Stimulated activated CD4-positive, alpha-beta T cell treated with anti-CD3 and anti-CD28 coated beads, Interleukin-12 subunit alpha, Interleukin-12 subunit beta, amount 100 ng/mL, for 4 hours (primary cell): ENCODE results near the gene MTHFD1L.

Source experiments
- DNase-seq: peaks from one replicate; pipeline ENCODE4 v3.0.0-alpha.2; 2020

MTHFD1L gene

GRCh38 chr6:150866147-150866990, 867 bp downstream of the MTHFD1L start:
- DNase-seq, result peak; percentile 83

- no peak for DNase-seq
These were observed 1.5 kb downstream of the MTHFD1L start for GRCh38 chr6:150866991-150867501.

GRCh38 chr6:150868759-150869158, 3.3 kb downstream of the MTHFD1L start:
- DNase-seq, result no peak

GRCh38 chr6:150874179-150874578, 8.7 kb downstream of the MTHFD1L start:
- no peak for DNase-seq

- DNase-seq, result no peak
These were observed 10.3 kb downstream of the MTHFD1L start for GRCh38 chr6:150875841-150876240.

- DNase-seq, result no peak
These were observed 11.1 kb downstream of the MTHFD1L start for GRCh38 chr6:150876598-150876997.

GRCh38 chr6:150877928-150878327, 12.4 kb downstream of the MTHFD1L start:
- DNase-seq, result no peak

GRCh38 chr6:150878347-150879213, 13.1 kb downstream of the MTHFD1L start:
- no peak for DNase-seq

- no peak for DNase-seq
These were observed 14.8 kb downstream of the MTHFD1L start for GRCh38 chr6:150880336-150880735.

- no peak for DNase-seq
These were observed 16.5 kb downstream of the MTHFD1L start for GRCh38 chr6:150881911-150882481.

- no peak for DNase-seq
These were observed 18.0 kb downstream of the MTHFD1L start for GRCh38 chr6:150883521-150883920.

GRCh38 chr6:150886155-150886554, 20.7 kb downstream of the MTHFD1L start:
- no peak for DNase-seq

- DNase-seq, result no peak
These were observed 22.6 kb downstream of the MTHFD1L start for GRCh38 chr6:150887978-150888563.

GRCh38 chr6:150890346-150890745, 24.8 kb downstream of the MTHFD1L start:
- no peak for DNase-seq

- DNase-seq, result peak; percentile 42
These were observed 26.5 kb downstream of the MTHFD1L start for GRCh38 chr6:150891888-150892485.

- DNase-seq, result no peak
These were observed 28.8 kb downstream of the MTHFD1L start for GRCh38 chr6:150894191-150894744.

GRCh38 chr6:150894935-150895552, 29.5 kb downstream of the MTHFD1L start:
- DNase-seq, result peak; percentile 2

GRCh38 chr6:150895928-150896632, 30.6 kb downstream of the MTHFD1L start:
- DNase-seq, result no peak

- DNase-seq, result no peak
These were observed 32.0 kb downstream of the MTHFD1L start for GRCh38 chr6:150897400-150897943.

- DNase-seq, result no peak
These were observed 33.1 kb downstream of the MTHFD1L start for GRCh38 chr6:150898399-150899170.
